Kidney glomerular epithelial cell (primary cell): ENCODE measurements around the gene ULK4.
"Not testable (repeated sequence)": the region's sequence is repeated elsewhere in the genome, so short reads cannot be mapped to it uniquely, and the experiment has no call there.

ENCODE experiments used
- DNase-seq: peaks from one replicate; lab custom pipeline; 2025; lab: John Stamatoyannopoulos, UW

The ULK4 gene

DNA sequence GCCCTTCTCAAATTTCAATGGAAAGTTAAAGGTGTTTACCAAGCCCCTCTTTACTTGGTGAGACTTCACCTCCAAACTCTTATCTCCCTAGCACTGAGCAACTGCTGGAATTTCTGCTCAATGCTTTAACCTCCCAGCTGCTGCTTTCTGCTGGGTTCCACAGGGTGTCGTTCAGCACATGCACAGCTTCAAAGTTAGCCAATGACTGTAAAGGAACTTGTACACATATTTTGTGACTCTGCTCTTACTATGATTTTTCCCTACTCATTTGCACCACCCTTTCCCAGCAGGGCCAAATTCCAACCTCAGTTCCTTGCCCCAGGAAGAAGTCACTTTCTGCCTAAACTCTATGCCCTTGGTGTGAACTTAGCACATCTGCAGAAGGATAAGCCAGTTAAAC, 89.7 kb downstream of the ULK4 start:
- no peak for DNase-seq

DNA sequence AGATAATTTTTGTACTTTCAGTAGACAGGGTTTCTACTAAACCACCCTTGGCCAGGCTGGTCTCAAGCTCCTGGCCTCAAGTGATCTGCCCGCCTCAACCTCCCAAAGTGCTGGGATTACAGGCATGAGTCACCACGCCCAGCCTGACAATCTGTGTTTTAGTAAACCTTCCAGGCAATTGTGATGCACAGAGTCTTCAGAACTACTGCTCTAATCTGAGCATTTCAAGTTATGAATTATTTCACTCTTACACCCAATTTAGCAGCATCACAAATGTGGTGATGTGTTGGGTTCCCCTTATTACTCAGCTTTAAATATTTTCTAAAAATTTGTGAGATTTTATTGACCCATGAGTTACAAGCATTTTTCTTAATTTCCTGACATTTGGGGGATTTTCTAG, 94.4 kb downstream of the ULK4 start:
- no peak for DNase-seq

DNA sequence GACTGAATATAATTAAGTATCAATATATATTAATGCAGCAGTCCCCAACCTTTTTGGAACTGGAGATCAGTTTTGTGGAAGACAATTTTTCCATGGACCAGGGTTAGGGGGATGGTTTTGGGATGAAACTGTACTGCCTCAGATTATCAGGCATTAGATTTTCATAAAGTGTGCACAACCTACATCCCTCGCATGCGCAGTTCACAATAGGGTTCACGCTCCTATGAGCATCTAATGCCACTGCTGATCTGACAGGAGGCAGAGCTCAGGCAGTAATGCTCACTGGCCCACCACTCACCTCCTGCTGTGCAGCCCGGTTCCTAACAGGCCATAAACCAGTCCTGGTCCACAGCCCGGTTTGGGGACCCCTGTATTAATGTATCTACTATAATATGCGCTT, 95.6 kb downstream of the ULK4 start:
- DNase-seq, result no peak

DNA sequence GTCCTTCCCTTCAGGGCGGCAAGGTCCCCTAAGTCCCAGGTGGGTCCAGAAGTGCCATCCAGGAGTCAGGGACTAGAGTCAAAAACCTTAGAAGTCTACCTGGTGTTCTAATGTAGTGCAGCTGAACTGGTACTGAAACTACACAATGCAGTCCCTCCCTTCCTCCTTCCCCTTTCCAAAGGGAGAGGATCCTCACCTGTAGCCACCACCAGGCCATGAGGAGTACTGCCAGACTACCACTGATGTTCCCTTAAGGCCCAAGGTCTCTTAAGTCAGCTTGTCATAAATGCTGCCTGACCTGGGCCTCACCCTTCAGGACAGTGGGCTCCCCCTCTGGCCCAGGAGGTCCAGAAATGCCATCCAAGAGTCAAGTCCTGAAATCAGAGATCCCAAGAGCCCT, 98.9 kb downstream of the ULK4 start:
- no peak for DNase-seq

DNA sequence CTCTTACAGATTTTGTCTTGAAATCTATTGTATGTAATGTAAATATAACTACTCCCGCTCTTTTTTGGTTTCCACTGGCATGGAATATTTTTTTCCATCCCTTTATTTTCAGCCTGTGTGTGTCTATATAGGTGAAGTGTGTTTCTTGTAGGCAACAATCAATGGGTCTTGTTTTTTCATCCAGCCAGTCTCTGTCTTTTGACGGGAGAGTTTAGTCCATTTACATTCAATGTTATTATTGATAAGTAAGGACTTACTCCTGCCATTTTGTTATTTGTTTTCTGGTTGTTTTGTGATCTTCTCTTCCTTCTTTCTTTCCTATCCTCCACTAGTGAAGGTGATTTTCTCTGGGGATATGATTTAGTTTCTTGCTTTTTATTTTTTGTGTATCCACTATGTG, 101.4 kb downstream of the ULK4 start:
- not testable (repeated sequence) for DNase-seq

DNA sequence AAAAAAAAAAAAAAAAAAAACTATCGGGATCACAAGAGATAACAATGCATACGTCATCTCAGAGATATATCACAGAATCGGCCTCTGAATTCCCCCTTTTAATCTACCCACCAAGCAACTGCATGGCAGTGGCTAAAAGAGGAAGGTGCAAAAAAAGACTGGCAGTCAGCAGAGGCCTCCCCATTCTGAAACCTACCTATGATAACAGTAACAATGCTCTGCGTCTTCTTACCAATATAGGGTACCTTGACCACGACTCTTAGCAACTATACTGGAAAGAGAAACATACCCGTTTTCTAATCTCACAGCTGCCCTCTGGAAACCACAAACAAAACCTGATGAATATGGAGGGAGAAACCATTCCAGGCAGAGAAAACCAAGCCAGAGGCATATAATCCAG, 106.9 kb downstream of the ULK4 start:
- no peak for DNase-seq

DNA sequence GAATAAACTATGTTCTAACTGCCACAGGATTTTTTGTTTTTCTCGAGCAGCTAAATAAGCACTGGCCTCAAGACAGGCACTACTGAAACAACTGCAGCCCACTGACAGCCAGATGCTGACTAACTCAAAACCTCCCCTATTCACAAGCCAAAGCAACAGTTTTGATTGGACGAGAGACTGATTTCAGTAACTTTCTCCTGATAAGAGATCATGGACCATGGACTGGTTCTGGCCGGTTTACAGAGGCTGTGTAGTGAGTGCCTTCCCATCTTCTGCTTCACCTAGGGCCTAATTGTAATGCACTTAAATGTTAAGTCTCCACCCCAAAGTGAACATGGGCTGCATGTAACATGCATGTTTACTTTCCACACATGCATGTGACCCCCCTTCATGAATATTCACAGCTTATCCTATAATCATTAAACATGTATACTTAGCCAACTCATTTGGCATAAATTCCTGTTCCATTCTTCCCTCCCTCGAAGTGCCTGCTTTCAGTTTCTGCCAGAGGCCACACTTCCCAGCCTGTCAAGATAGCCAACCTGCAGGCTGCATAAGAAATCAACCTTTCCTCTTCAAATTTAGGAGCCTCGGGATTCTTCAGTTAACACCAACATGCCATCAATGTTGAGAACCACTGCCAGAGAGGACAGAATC, 108.2 kb downstream of the ULK4 start:
- no peak for DNase-seq

DNA sequence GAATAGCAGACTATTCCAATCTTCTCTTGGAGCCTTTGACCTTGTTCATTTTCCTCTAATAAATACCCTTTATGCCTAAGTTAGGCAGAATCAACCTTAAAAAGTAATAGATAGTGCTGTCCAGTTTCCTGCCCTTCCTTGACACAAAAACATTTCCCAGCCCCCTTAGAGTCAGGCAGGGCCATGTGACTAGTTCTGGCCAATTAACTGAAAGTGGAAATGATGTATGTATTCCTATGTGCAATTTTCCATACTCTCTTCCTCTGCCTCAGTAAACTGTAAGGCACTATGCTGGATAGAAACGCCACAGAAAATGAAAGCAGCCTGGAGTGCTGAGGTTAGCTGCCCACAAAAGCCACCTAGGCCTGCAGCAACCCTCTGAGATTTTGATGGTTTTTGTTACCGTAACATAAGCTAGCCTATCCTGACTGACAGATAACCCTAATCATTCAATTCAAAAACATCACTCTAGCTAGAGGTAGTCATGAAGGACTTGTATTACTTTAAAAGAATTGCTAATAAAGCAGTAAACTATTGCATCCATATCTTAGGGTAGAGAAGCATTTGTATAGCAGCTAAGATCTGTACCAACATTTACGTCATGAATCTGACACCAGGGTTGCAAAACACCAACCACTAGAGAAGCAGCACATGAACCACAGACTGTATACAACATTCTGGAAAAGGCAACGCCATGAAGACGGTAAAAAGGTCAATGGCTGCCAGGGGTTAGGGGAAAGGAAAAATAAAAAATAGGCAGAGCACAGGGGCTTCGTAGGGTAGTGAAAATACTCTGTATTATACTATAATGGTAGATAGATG, 112.9 kb downstream of the ULK4 start:
- DNase-seq, result no peak

DNA sequence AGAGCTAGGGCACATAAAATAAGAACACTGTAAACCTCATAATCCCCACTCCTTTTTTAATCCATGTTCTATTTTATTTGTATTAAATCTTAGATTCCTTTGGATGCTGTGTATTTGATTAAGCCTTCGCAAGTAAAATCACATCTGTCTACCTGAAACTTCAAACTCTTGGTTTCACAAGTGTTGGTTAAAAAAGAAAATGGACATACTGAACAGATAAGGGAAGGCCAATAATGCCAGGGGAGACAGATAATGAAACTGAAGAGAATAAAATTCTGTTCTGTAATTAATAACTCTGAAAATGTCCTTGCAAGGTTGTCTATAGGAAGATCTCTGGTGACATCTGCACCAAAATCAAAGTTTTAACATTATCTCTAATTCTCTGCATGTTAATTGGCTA, 114.2 kb downstream of the ULK4 start:
- no peak for DNase-seq

DNA sequence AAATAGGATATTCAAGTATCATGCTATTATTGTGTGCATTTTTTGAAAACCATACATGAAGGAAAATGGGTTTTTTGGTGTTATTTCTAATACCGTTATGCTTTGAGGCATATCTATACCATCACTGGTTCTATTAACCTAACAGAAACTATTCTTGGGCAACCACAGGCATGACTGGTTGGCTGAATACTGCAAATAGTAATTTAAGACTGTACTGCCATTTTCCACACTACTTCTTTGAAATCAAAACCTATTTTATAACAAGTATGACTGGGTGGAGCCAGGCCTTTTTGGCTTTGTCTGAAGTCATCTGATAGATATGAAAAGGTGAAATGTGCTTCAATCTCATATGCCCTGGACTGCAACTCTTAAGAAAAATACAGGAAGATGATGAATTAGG, 115.1 kb downstream of the ULK4 start:
- no peak for DNase-seq

DNA sequence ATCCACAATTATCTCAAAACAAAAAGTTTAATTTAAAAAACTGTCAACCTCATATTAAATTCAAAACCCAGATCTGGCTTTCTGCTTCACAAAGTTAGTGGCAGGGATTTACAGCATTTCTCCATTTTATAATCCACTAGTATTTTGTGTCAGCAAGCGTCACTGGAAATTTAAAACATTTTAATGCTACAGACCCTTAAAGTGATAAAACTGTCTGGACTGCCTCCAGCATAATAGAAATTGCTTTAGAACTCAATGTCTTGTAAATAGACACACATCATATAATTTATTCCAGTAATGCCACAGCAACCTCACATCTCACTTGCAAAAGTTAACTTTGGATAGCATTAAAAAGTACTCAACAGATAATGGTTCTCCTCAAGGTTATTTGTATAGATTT, 116.1 kb downstream of the ULK4 start:
- no peak for DNase-seq

DNA sequence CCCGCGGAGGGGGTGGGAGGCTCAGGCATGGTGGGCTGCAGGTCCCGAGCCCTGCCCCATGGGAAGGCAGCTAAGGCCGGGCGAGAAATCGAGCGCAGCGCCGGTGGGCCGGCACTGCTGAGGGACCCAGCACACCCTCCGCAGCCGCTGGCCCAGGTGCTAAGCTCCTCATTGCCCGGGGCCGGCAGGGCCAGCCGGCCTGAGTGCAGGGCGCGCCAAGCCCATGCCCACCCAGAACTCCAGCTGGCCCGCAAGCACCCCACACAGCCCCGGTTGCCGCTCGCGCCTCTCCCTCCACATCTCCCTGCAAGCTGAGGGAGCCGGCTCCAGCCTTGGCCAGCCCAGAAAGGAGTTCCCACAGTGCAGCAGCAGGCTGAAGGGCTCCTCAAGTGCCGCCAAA, 117.6 kb downstream of the ULK4 start:
- not testable (repeated sequence) for DNase-seq

DNA sequence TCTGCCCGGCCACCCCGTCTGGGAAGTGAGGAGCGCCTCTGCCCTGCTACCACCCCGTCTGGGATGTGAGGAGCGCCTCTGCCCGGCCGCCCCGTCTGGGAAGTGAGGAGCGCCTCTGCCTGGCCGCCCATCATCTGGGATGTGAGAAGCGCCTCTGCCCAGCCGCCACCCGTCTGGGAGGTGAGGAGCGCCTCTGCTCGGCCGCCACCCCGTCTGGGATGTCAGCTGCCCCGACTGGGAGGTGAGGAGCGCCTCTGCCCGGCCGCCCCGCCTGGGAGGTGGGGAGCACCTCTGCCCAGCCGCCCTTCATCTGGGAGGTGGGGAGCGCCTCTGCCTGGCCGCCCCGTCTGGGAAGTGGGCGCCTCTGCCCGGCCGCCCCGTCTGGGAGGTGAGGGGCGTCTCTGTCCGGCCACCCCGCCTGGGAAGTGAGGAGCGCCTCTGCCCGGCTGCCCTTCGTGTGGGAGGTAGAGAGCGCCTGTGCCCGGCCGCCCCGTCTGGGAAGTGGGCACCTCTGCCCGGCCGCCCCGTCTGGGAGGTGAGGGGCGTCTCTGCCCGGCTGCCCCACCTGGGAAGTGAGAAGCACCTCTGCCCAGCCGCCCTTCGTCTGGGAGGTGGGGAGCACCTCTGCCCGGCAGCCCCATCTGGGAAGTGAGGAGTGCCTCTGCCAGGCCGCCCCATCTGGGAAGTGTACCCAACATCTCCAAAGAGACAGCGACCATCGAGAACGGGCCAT, 120.8 kb downstream of the ULK4 start:
- not testable (repeated sequence) for DNase-seq

DNA sequence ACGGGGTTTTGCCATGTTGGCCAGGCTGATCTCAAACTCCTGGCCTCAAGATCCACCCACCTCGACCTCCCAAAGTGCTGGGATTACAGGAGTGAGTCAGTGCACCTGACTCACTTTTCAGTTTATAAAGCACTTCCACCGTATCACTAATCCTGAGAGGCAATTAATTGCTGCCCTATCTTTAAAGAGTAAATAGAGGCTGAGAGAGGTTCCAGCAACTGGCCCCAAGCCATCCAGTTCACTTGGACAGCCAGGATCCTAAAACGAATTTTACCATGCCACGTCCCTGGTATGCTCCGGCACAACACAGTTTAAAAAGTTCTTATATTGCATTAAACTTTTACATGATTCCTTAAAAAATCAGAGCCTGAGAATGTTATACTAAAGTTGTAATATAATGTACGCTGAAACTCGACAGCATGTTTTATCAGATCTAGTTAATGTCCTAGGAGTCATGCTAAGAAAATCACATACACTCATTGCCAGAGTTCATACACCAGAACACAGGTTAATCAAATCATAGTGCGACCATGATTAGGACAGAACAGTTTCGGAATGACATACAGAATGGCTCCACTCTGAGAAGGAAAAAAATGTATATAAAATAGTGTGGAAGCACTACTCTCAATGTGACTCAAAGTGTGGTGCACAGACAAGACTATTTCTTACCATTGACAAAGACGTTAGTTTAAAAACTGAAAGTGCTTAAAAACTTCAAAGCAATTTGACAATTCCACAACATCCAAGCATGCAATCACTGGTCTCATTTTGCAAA, 125.4 kb downstream of the ULK4 start:
- no peak for DNase-seq

DNA sequence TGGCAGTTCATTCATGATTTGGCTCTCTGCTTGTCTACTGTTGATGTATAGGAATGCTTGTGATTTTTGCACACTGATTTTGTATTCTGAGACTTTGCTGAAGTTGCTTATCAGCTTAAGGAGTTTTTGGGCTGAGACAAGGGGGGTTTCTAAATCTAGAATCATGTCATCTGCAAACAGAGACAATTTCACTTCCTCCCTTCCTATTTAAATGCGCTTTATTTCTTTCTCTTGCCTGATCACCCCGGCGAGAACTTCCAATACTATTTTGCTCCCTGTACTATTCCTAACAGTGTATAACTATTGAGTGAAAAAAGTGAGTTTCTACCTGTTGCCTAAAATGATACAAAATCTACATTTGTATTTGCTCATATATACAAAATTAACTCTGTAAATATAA, 128.3 kb downstream of the ULK4 start:
- DNase-seq, result no peak

DNA sequence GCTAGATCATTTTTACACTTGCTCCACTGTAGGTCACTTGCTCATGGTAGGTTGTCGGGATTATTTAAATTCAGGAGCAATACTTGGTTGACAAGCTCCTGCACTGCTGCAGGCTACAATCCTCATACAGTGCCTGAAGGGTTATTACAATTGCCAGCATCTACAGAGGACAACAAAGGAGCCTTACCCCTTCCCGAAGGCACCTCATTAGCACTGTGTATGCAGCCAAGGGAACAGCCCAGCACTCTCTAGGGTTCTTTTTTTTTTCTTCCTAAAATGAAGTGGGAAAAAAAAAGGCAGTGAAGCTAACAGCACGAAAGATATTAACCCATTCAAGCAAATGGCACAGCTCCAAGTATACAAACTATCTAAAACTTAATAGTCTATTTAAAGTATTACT, 142.7 kb downstream of the ULK4 start:
- no peak for DNase-seq

DNA sequence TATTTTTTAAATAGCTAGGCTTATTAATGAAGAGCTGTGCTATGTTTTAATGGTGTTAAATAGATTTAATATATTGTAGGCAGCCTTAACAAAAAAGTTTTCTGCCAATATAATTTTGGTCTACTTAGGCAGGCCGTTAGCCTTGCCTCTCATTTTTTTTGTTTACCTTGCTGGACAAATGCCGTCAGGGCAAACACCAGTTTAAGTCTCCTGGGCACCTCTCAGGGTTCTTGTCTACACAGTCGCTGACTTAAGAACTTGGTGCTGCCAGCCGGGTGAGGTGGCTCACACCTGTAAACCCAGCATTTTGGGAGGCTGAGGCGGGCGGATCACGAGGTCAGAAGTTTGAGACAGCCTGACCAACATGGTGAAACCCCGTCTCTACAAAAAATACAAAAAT, 153.3 kb downstream of the ULK4 start:
- DNase-seq, result no peak

DNA sequence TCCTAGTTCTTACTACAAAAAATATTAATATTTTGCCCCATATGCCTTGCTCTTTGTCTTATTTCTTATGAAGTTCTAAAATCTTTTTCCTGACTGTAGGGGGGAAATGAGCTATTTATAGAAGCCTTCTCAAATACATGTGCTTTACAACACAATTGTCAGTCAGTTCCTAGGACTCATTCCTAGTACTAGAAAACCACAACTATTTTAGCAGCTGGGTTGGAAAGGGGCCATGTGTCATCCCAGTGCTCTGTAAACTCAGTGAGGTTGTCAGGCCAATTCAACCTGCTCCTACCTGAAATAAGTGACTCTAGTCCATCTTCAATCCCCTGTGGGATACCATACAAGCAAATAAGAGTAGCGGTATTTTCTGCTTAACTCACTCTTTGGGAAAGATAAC, 153.8 kb downstream of the ULK4 start:
- DNase-seq, result peak; percentile 33

DNA sequence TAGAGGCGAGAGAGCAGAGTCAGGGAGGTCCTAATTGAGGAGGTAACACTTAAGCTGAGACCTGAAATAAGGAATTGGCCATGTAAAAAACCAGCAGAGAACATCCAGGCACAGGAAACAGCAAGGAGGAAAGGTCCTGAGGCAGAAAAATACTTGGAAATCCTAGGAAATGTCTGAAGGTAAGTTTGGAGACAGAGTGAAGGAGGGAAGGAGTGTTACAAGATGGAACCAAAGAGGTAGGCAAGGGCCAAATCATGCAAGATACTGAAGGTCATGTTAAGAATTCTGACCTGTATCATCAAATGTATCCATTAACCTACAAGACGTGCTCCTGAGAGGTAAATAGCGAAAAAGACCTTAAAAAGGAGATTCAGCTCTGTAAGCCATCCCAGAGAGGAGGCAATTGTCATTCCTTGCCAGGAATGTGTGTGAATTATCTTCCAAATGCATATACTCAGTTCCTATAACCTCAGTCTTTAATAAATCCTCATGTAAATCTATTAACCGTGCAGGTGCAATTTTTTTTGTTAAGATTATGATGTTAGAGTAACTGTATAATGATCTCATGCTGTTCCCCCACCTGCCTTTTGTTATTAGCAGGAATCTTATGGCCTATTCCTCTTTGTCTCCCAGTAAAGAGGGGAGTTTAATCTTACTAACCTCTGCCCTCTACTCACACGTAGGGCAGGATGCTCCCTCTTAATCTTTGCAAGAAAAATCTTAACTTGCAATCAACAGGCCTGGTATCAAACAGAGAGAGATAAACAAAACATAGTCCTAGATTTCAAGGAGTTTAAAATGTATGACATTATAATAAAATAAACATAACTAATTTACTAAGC, 166.9 kb downstream of the ULK4 start:
- no peak for DNase-seq

DNA sequence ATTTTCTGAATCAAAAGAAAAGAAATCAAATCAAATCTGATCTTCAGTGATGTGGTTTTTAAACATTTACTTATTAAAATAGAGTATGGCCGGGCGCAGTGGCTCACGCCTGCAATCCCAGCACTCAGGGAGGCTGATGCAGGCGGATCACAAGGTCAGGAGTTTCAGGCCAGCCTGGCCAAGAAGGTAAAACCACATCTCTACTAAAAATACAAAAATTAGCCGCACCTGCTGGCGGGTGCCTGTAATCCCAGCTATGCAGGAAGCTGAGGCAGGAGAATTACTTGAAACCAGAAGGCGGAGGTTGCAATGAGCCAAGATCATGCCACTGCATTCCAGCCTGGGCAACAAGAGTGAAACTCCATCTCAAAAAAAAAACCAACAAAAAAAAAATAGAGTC, 169.1 kb downstream of the ULK4 start:
- no peak for DNase-seq

DNA sequence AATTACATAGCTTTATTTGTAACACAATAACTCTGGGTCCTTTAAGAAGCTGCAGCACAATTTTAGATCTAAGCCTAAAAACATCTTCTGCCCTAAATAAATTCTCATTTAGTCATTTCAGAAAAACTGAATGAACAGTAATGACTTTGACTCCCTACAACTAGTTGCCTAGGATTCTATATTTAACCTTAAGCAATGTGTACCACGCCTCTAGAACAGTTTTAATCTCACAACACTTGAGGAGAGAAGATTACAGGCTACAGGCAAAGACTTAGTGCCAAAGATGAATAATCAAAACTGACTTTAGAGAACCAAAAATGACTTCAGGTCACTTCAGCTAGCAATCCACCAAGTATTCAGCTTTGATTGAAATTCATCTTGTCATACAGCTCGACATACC, 192.8 kb downstream of the ULK4 start:
- DNase-seq, result no peak
